ENCODE results near the gene CEACAM8.

DNA sequence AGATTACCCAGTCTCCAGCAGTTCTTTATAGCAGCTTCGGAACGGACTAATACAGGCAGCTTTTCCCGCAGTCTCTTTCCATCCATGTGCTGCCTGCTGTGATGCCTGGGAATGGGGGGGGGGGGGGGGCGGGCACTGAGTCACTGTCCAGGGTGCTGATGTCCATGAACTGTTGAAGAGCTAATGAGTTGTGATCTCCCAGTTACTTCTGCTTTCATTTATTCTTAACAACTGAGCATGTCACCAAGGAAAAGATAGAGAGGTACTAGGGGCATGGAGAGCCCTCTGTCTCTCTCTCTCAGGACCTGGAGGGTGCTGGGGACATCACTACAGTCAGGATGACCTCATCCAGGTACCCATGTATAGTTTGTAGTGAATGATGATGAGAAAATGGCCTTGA, 46.2 kb downstream of the CEACAM8 start:
- TF ChIP-seq, protein P1, sequence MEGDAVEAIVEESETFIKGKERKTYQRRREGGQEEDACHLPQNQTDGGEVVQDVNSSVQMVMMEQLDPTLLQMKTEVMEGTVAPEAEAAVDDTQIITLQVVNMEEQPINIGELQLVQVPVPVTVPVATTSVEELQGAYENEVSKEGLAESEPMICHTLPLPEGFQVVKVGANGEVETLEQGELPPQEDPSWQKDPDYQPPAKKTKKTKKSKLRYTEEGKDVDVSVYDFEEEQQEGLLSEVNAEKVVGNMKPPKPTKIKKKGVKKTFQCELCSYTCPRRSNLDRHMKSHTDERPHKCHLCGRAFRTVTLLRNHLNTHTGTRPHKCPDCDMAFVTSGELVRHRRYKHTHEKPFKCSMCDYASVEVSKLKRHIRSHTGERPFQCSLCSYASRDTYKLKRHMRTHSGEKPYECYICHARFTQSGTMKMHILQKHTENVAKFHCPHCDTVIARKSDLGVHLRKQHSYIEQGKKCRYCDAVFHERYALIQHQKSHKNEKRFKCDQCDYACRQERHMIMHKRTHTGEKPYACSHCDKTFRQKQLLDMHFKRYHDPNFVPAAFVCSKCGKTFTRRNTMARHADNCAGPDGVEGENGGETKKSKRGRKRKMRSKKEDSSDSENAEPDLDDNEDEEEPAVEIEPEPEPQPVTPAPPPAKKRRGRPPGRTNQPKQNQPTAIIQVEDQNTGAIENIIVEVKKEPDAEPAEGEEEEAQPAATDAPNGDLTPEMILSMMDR (conservative IDR thresholded peaks at IDR 0.05; ENCODE audit: low read length): no peak
- no peak for TF ChIP-seq EZH2phosphoT487 (IDR thresholded peaks at IDR 0.05; ENCODE audit: borderline replicate concordance, low read depth, low read length)
